HepG2 (cell line): ENCODE measurements around the gene SLC39A3. TPM values are rescaled to one million over a fixed set of nuclear protein-coding genes. Genes with fewer than 3 reads are reported as not detected.

Experiments used
- AHDC1 ChIP-seq: sonication (generic); formaldehyde crosslinking; IDR thresholded peaks from 2 replicates; pipeline ENCODE4 v1.5.1; 2020; ENCODE audit warnings: mild to moderate bottlenecking, missing genetic modification reagents, borderline replicate concordance
- ATRX ChIP-seq: sonication (generic); formaldehyde crosslinking; IDR thresholded peaks from 2 replicates; pipeline ENCODE4 v1.4.0; 2020; ENCODE audit warnings: missing genetic modification reagents, borderline replicate concordance
- IRF1 ChIP-seq: sonication (generic); formaldehyde crosslinking; IDR thresholded peaks from 2 replicates; pipeline ENCODE4 v1.4.0; 2020; ENCODE audit warnings: low read depth, mild to moderate bottlenecking, missing genetic modification reagents
- KDM5B ChIP-seq: sonication (generic); formaldehyde crosslinking; IDR thresholded peaks from 2 replicates; pipeline ENCODE4 v1.4.0; 2020; ENCODE audit warnings: missing genetic modification reagents, mild to moderate bottlenecking, borderline replicate concordance
- NAIF1 ChIP-seq: sonication (generic); formaldehyde crosslinking; IDR thresholded peaks from 2 replicates; pipeline ENCODE4 v1.5.0; 2020; ENCODE audit warnings: mild to moderate bottlenecking, missing genetic modification reagents, borderline replicate concordance
- ZNF770 ChIP-seq: sonication (generic); formaldehyde crosslinking; IDR thresholded peaks from 2 replicates; pipeline ENCODE4 v1.5.0; 2020; ENCODE audit warnings: mild to moderate bottlenecking, missing genetic modification reagents
- polyA plus RNA-seq, 8 experiments: library from polyadenylated mRNA; depleted of rRNA in 3 of 8; stranded (reverse) in 7 of 8; unstranded in 1 of 8; fragments of >200 nt; fragmentation: Illumina TruSeq in 4 of 8; extraction: Trizol in 4 of 8; gene quantifications; 2 replicates each; pipeline versions ENCODE4 v1.2.1 to v1.2.3, GENCODE V29; 2011 to 2016; ENCODE audit warnings: low read depth in 4 of 8, missing spikeins in 1 of 8, mixed read lengths in 1 of 8; ENCODE audit not compliant: insufficient read depth in 1 of 8
- total RNA-seq, 5 experiments: library from RNA; depleted of rRNA; stranded (reverse); fragments of >200 nt; fragmentation: Illumina TruSeq; extraction: Trizol; gene quantifications; 2 replicates each; pipeline ENCODE4 v1.2.3, GENCODE V29; 2016; ENCODE audit warnings: low read depth in 1 of 5
- TF ChIP-seq, protein P1 (sequence below), 2 experiments: sonication (generic) in 1 of 2; formaldehyde crosslinking in 1 of 2; IDR thresholded peaks; 2 replicates each; pipeline versions ENCODE4 v1.6.1 to v1.9.0; 2014 to 2022; ENCODE audit warnings: antibody characterized with exemption in 1 of 2, borderline replicate concordance in 1 of 2, inconsistent platforms in 1 of 2, low read depth in 1 of 2, missing genetic modification reagents in 1 of 2
- TF ChIP-seq, protein P2 (sequence below): sonication (generic); formaldehyde crosslinking; IDR thresholded peaks from 2 replicates; pipeline ENCODE4 v1.5.0; 2020; ENCODE audit warnings: mild to moderate bottlenecking, missing genetic modification reagents

The SLC39A3 gene
- total and polyA plus RNA-seq, 2 of the 13 experiments (the other 11 are each of a cell fraction or from before 2014, with no cell fraction given), result 33.6 to 41.6 TPM

- TF ChIP-seq IRF1 (CRISPR knock-in tag), result no peak
- no peak for TF ChIP-seq ATRX (CRISPR knock-in tag)
- TF ChIP-seq AHDC1 (CRISPR knock-in tag), result no peak
- no peak for TF ChIP-seq KDM5B (CRISPR knock-in tag)
- 0 out of 2 replicates have a peak, but pooled peaks have one; percentile 8 for TF ChIP-seq NAIF1 (CRISPR knock-in tag)
- TF ChIP-seq, protein P1, sequence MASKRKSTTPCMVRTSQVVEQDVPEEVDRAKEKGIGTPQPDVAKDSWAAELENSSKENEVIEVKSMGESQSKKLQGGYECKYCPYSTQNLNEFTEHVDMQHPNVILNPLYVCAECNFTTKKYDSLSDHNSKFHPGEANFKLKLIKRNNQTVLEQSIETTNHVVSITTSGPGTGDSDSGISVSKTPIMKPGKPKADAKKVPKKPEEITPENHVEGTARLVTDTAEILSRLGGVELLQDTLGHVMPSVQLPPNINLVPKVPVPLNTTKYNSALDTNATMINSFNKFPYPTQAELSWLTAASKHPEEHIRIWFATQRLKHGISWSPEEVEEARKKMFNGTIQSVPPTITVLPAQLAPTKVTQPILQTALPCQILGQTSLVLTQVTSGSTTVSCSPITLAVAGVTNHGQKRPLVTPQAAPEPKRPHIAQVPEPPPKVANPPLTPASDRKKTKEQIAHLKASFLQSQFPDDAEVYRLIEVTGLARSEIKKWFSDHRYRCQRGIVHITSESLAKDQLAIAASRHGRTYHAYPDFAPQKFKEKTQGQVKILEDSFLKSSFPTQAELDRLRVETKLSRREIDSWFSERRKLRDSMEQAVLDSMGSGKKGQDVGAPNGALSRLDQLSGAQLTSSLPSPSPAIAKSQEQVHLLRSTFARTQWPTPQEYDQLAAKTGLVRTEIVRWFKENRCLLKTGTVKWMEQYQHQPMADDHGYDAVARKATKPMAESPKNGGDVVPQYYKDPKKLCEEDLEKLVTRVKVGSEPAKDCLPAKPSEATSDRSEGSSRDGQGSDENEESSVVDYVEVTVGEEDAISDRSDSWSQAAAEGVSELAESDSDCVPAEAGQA (IDR thresholded peaks at IDR 0.05; ENCODE audit: low read depth), result no peak
- TF ChIP-seq, protein P1 (CRISPR knock-in tag; IDR thresholded peaks at IDR 0.05; ENCODE audit: borderline replicate concordance), result no peak
- TF ChIP-seq, protein P2, sequence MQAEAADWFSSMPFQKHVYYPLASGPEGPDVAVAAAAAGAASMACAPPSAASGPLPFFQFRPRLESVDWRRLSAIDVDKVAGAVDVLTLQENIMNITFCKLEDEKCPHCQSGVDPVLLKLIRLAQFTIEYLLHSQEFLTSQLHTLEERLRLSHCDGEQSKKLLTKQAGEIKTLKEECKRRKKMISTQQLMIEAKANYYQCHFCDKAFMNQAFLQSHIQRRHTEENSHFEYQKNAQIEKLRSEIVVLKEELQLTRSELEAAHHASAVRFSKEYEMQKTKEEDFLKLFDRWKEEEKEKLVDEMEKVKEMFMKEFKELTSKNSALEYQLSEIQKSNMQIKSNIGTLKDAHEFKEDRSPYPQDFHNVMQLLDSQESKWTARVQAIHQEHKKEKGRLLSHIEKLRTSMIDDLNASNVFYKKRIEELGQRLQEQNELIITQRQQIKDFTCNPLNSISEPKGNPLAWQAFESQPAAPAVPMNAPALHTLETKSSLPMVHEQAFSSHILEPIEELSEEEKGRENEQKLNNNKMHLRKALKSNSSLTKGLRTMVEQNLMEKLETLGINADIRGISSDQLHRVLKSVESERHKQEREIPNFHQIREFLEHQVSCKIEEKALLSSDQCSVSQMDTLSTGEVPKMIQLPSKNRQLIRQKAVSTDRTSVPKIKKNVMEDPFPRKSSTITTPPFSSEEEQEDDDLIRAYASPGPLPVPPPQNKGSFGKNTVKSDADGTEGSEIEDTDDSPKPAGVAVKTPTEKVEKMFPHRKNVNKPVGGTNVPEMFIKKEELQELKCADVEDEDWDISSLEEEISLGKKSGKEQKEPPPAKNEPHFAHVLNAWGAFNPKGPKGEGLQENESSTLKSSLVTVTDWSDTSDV, result 0 out of 2 replicates have a peak, but pooled peaks have one; percentile 23
- TF ChIP-seq ZNF770 (CRISPR knock-in tag), result peak; percentile 71
Observed at GRCh38 chr19:2685204-2685704, 54.6 kb downstream of the SLC39A3 start (continued).
